ENCODE results near the gene ABCD1. TPM values are rescaled to one million over a fixed set of nuclear protein-coding genes. Genes with fewer than 3 reads are reported as not detected.
"Not testable (repeated sequence)": the region's sequence is repeated elsewhere in the genome, so short reads cannot be mapped to it uniquely, and the experiment has no call there.

Gene ABCD1
- total RNA-seq, 2 donors from 2014 or later: 9.7 to 97.8 TPM

DNA sequence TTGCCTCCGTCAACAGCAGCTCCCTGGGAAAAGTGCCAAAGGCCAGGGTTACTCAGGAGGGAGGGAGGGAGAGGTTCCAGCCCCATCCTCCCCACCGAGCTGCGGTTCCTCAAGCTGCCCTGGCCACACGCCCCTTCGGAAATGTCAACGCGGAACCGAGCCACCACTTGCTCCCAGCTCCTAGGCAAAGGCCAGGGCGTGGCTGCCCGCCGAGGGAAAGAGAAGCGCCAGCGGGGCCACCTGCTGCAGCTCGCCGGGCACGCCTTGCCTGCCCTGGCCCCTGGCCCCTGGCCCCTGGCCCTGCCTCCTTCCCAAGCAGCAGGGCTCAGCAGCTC, 21.7 kb upstream of the ABCD1 start:
- no peaks in the 10 kb centered on the region for H3K9me3 ChIP-seq

GRCh38 chrX:153704021-153704526, 20.6 kb upstream of the ABCD1 start:
- Histone ChIP-seq H3K4me1 (replicated peaks) (no peaks in the 10 kb centered on the region), H3K27me3 (replicated peaks; ENCODE audit: insufficient read depth) (no peaks in the 10 kb centered on the region), H3K4me3 (no peak overlapping the region), H3K27ac (peak overlapping the region in 1 of 2 donors; percentile 18), H3K36me3 (no peaks in the 10 kb centered on the region), H3K9me3 (no peaks in the 10 kb centered on the region)
- 59% methylated on average over 10 of the region's 18 CpGs for WGBS
- TF ChIP-seq, protein P1, sequence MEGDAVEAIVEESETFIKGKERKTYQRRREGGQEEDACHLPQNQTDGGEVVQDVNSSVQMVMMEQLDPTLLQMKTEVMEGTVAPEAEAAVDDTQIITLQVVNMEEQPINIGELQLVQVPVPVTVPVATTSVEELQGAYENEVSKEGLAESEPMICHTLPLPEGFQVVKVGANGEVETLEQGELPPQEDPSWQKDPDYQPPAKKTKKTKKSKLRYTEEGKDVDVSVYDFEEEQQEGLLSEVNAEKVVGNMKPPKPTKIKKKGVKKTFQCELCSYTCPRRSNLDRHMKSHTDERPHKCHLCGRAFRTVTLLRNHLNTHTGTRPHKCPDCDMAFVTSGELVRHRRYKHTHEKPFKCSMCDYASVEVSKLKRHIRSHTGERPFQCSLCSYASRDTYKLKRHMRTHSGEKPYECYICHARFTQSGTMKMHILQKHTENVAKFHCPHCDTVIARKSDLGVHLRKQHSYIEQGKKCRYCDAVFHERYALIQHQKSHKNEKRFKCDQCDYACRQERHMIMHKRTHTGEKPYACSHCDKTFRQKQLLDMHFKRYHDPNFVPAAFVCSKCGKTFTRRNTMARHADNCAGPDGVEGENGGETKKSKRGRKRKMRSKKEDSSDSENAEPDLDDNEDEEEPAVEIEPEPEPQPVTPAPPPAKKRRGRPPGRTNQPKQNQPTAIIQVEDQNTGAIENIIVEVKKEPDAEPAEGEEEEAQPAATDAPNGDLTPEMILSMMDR (IDR thresholded peaks at IDR 0.05): no peak
- no peak for TF ChIP-seq POLR2A (IDR thresholded peaks at IDR 0.05)
- no peak for TF ChIP-seq POLR2AphosphoS5 (IDR thresholded peaks at IDR 0.05)
- peak; percentile 17 for DNase-seq (ENCODE audit: low spot score)
- intact Hi-C loops (cut with DNase I): loop anchor here (10.0 kb wide), 1 partner anchor 149 kb away; no protein-coding TSS in a partner anchor

More for the DNA sequence above, 21.7 kb upstream of the ABCD1 start:
- no peak overlapping the region for H3K4me3 ChIP-seq
- H3K27ac ChIP-seq: no peak overlapping the region
- no peaks in the 10 kb centered on the region for H3K27me3 ChIP-seq (replicated peaks; ENCODE audit: insufficient read depth)
- TF ChIP-seq, protein P1 (IDR thresholded peaks at IDR 0.05): no peak
- TF ChIP-seq POLR2AphosphoS5 (IDR thresholded peaks at IDR 0.05) (no peak), POLR2A (IDR thresholded peaks at IDR 0.05) (no peak)
- intact Hi-C loops (cut with DNase I): loop anchor here (10.0 kb wide), 1 partner anchor 148 kb away; no protein-coding TSS in a partner anchor
- H3K36me3 ChIP-seq: no peaks in the 10 kb centered on the region
- DNase-seq (ENCODE audit: low spot score): peak; percentile 43
- 10% methylated on average over 2 of the region's 16 CpGs for WGBS
- H3K4me1 ChIP-seq (replicated peaks): no peaks in the 10 kb centered on the region

GRCh38 chrX:153704631-153705402, 19.8 kb upstream of the ABCD1 start:
- not testable (repeated sequence) for H3K4me3 ChIP-seq; H3K36me3 ChIP-seq; H3K27me3 ChIP-seq (replicated peaks; ENCODE audit: insufficient read depth); H3K4me1 ChIP-seq (replicated peaks); H3K9me3 ChIP-seq; DNase-seq (ENCODE audit: low spot score)
- 59% methylated on average over 6 of the region's 12 CpGs for WGBS
- intact Hi-C loops (cut with DNase I): loop anchor here (10.0 kb wide), 1 partner anchor 150 kb away; no protein-coding TSS in a partner anchor
- H3K27ac ChIP-seq: peak overlapping the region in 1 of 2 donors; percentile 18

DNA sequence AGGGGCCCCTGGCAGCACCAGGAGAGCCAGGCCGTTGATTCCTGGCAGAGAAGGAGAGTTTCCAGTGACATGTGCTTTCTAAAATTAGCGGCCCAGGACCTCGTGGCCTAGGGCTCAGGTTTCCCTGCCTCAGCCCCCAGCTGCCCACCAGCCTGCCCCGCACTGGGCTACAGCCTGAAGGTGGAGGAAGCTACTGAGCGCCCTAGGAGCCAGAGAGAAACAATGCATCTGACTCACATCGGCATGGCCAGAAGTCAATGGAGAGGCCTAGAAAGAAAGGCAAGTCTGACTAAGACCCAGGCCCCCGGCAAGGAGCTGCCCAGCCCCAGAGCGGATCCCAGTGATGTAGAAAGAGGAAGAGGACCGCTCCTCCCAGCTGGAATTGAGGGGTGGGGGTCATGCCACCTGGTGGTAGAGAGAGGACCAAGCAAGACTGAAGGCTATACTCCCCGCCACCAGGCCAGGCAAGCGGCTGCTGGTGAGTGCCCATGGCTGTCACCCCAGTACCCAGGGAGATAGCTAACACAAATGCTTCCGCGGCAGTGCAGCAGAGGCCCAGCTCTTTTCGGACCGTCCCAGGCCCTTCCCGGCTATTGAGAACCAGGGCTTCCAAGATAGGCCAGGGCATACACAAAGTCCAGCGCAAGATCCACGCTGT, 19.1 kb upstream of the ABCD1 start:
- H3K9me3 ChIP-seq; DNase-seq (ENCODE audit: low spot score); H3K4me1 ChIP-seq (replicated peaks); H3K4me3 ChIP-seq; H3K27me3 ChIP-seq (replicated peaks; ENCODE audit: insufficient read depth); H3K36me3 ChIP-seq; H3K27ac ChIP-seq: not testable (repeated sequence)
- intact Hi-C loops (cut with DNase I): loop anchor here (10.0 kb wide), 1 partner anchor 151 kb away; no protein-coding TSS in a partner anchor
- 90% methylated on average over 10 of the region's 18 CpGs for WGBS

DNA sequence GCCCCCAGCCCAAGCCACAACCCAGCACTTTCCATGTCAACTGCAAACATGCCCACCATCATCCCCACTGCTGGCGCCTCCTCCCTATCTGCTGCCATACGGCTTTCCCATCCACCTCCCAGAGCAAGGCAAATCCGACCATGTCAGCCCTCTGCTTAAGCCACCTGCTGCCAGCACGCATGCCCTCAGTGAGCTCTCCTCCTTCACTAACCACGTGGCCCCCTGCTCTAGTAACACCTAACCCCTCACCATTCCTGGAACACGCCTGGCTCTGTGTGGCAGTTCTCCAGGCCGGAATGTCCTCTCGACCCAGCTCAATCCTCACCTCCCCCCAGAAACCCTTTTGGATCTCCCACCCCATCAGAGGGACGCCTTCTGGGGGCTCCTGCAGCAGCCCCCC, 17.9 kb upstream of the ABCD1 start:
- Histone ChIP-seq H3K4me1 (replicated peaks) (no peaks in the 10 kb centered on the region), H3K27ac (no peak overlapping the region), H3K27me3 (replicated peaks; ENCODE audit: insufficient read depth) (no peaks in the 10 kb centered on the region), H3K9me3 (no peaks in the 10 kb centered on the region), H3K36me3 (no peaks in the 10 kb centered on the region), H3K4me3 (no peak overlapping the region)
- WGBS: 75% methylated on average over 9 of the region's 9 CpGs
- intact Hi-C loops (cut with DNase I): loop anchor here (10.0 kb wide), 1 partner anchor 152 kb away; no protein-coding TSS in a partner anchor
- TF ChIP-seq POLR2A (IDR thresholded peaks at IDR 0.05) (no peak), POLR2AphosphoS5 (IDR thresholded peaks at IDR 0.05) (no peak)
- TF ChIP-seq, protein P1 (IDR thresholded peaks at IDR 0.05): no peak
- DNase-seq (ENCODE audit: low spot score): no peak
